Measurements from ENCODE around the gene CRYAA. TPM values are rescaled to one million over a fixed set of nuclear protein-coding genes. Genes with fewer than 3 reads are reported as not detected.
"Not testable (repeated sequence)": the region's sequence is repeated elsewhere in the genome, so short reads cannot be mapped to it uniquely, and the experiment has no call there.

The CRYAA gene
- total and polyA plus RNA-seq, 3 donors from 2014 or later = 0.31 TPM; not detected in 2

GRCh38 chr21:43162708-43163205 is 6.1 kb upstream of the CRYAA start:
- H3K27me3 ChIP-seq; DNase-seq; H3K4me3 ChIP-seq; H3K36me3 ChIP-seq (ENCODE audit: low read depth, missing control alignments); H3K4me1 ChIP-seq; H3K27ac ChIP-seq; intact Hi-C loops (cut with DNase I; ENCODE audit: low total_unique reads); H3K9me3 ChIP-seq: not testable (repeated sequence)
- no CpG with 5 or more reads among the region's 9 CpGs for WGBS, 2 donors

DNA sequence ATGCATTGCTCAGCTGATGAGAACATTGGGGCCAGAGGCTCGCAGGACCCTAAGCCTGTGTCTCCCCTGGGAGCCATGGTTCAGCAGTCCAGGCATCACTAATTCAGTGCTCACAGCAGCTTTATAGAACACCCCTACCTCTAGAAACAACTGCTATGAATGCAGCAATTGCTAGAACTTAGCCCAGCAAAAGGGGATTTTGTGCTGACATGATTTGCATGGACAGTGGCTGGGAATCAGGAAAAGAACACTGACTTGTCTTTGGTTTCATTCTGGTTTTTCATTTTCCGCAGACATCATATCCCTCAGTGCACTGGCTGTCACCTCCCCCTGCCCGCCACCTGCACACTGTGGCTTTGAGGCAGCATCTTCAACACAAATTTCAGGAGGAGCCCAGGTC is 4.0 kb upstream of the CRYAA start:
- H3K4me3 ChIP-seq; DNase-seq; H3K36me3 ChIP-seq (ENCODE audit: low read depth, missing control alignments); H3K9me3 ChIP-seq; H3K27me3 ChIP-seq; H3K27ac ChIP-seq; intact Hi-C loops (cut with DNase I; ENCODE audit: low total_unique reads); H3K4me1 ChIP-seq: not testable (repeated sequence)
- no CpG with 5 or more reads among the region's 3 CpGs for WGBS, 2 donors

GRCh38 chr21:43165734-43166133 is 3.1 kb upstream of the CRYAA start:
- DNase-seq; intact Hi-C loops (cut with DNase I; ENCODE audit: low total_unique reads); H3K36me3 ChIP-seq (ENCODE audit: low read depth, missing control alignments); H3K27ac ChIP-seq; H3K27me3 ChIP-seq; H3K4me1 ChIP-seq; H3K4me3 ChIP-seq; H3K9me3 ChIP-seq: not testable (repeated sequence)
- WGBS, 2 donors = no CpG with 5 or more reads among the region's 15 CpGs

- H3K27me3 ChIP-seq = not testable (repeated sequence)
Observed at GRCh38 chr21:43169230-43169886, 550 bp downstream of the CRYAA start.

GRCh38 chr21:43169891-43170290 is 1.1 kb downstream of the CRYAA start:
- H3K4me1 ChIP-seq; DNase-seq; H3K27ac ChIP-seq; H3K4me3 ChIP-seq; H3K27me3 ChIP-seq; intact Hi-C loops (cut with DNase I; ENCODE audit: low total_unique reads); H3K9me3 ChIP-seq; H3K36me3 ChIP-seq (ENCODE audit: low read depth, missing control alignments): not testable (repeated sequence)
- no CpG with 5 or more reads among the region's 10 CpGs for WGBS, 2 donors

More at GRCh38 chr21:43169230-43169886, 550 bp downstream of the CRYAA start:
- intact Hi-C loops (cut with DNase I; ENCODE audit: low total_unique reads); H3K4me3 ChIP-seq; DNase-seq; H3K9me3 ChIP-seq; H3K4me1 ChIP-seq; H3K36me3 ChIP-seq (ENCODE audit: low read depth, missing control alignments); H3K27ac ChIP-seq: not testable (repeated sequence)
- no CpG with 5 or more reads among the region's 23 CpGs for WGBS, 2 donors

DNA sequence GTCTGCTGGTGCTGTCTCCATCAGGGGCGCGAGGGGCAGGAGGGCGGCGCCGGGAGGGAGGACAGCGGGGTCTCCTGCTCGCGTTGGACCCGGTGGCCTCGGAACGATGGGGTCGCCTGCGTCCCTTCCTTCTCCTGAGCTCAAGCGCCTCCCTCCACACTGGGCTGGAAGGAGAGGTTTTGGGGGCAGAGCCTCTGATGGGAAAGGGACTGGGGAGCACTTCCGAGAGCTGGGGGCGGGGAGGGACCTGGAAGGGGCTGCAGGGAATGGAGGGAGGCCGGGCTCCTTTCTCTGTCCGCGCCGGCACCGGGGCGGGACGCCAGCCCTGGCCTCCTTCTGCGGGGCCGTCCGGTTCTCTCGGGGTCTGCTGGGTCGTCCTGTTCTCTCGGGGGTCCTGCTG is 4.0 kb downstream of the CRYAA start:
- H3K9me3 ChIP-seq; H3K36me3 ChIP-seq (ENCODE audit: low read depth, missing control alignments); H3K27me3 ChIP-seq; intact Hi-C loops (cut with DNase I; ENCODE audit: low total_unique reads); H3K4me1 ChIP-seq; DNase-seq; H3K27ac ChIP-seq; H3K4me3 ChIP-seq: not testable (repeated sequence)
- no CpG with 5 or more reads among the region's 29 CpGs for WGBS, 2 donors

- H3K27me3 ChIP-seq; intact Hi-C loops (cut with DNase I; ENCODE audit: low total_unique reads); H3K36me3 ChIP-seq (ENCODE audit: low read depth, missing control alignments); H3K4me1 ChIP-seq; H3K27ac ChIP-seq; H3K4me3 ChIP-seq; H3K9me3 ChIP-seq; DNase-seq: not testable (repeated sequence)
- WGBS, 2 donors = no CpG with 5 or more reads among the region's 18 CpGs
Observed at GRCh38 chr21:43173438-43173837, 4.6 kb downstream of the CRYAA start.

DNA sequence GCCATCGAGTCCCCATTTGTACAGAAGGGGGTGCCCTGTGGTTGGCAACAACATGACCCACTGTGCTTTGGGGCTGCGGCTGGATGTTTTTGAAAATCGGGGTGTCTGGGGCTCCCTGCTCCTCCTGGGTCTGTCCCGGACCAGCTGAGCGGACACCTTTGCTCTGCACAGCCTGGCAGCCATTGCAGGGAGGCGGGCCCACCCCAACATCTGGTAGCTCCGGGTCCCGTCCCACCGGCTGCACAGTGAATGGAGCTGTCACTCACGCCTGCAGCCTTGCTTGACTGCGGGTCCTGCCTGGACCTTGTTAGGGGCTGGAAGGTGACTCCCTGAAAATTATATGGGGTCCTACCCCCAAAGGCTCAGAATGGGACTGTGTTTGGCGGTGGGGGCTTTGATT is 5.1 kb downstream of the CRYAA start:
- H3K27me3 ChIP-seq = not testable (repeated sequence)

GRCh38 chr21:43174998-43175397 is 6.2 kb downstream of the CRYAA start:
- H3K4me1 ChIP-seq; H3K27ac ChIP-seq; DNase-seq; intact Hi-C loops (cut with DNase I; ENCODE audit: low total_unique reads); H3K27me3 ChIP-seq; H3K9me3 ChIP-seq; H3K4me3 ChIP-seq; H3K36me3 ChIP-seq (ENCODE audit: low read depth, missing control alignments): not testable (repeated sequence)
- whole genome bisulfite sequencing, 2 donors = no CpG with 5 or more reads among the region's 4 CpGs

More for the DNA sequence above, 5.1 kb downstream of the CRYAA start:
- H3K27ac ChIP-seq; H3K4me1 ChIP-seq; DNase-seq; H3K36me3 ChIP-seq (ENCODE audit: low read depth, missing control alignments); H3K9me3 ChIP-seq; intact Hi-C loops (cut with DNase I; ENCODE audit: low total_unique reads); H3K4me3 ChIP-seq: not testable (repeated sequence)
- WGBS, 2 donors = no CpG with 5 or more reads among the region's 12 CpGs

DNA sequence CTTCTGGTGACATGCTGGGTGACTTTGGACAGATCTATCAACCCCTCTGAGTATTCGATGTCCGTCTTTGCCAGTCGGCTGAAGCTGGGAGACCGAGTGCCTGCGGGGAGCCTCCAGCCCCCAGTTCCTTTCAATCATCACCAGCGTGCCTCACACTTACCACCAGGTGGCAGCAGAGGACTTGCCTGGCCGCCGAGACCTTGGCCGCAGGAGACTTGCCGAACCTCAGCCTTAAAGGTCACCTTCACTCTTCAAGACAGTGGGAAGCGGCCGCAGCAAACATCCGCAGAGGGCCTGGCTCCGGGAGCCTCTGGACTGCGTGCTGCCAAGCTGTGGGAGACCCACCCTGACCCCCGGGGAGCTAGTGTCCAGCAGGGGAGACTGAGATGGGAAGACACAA is 7.8 kb downstream of the CRYAA start:
- intact Hi-C loops (cut with DNase I; ENCODE audit: low total_unique reads); DNase-seq; H3K36me3 ChIP-seq (ENCODE audit: low read depth, missing control alignments); H3K4me3 ChIP-seq; H3K4me1 ChIP-seq; H3K27ac ChIP-seq; H3K9me3 ChIP-seq; H3K27me3 ChIP-seq: not testable (repeated sequence)
- WGBS, 2 donors = no CpG with 5 or more reads among the region's 16 CpGs

- DNase-seq; H3K36me3 ChIP-seq (ENCODE audit: low read depth, missing control alignments); H3K27ac ChIP-seq; H3K4me1 ChIP-seq; H3K9me3 ChIP-seq; H3K4me3 ChIP-seq; intact Hi-C loops (cut with DNase I; ENCODE audit: low total_unique reads); H3K27me3 ChIP-seq: not testable (repeated sequence)
- no CpG with 5 or more reads among the region's 20 CpGs for WGBS, 2 donors
Observed at GRCh38 chr21:43177043-43177906, 8.5 kb downstream of the CRYAA start.

DNA sequence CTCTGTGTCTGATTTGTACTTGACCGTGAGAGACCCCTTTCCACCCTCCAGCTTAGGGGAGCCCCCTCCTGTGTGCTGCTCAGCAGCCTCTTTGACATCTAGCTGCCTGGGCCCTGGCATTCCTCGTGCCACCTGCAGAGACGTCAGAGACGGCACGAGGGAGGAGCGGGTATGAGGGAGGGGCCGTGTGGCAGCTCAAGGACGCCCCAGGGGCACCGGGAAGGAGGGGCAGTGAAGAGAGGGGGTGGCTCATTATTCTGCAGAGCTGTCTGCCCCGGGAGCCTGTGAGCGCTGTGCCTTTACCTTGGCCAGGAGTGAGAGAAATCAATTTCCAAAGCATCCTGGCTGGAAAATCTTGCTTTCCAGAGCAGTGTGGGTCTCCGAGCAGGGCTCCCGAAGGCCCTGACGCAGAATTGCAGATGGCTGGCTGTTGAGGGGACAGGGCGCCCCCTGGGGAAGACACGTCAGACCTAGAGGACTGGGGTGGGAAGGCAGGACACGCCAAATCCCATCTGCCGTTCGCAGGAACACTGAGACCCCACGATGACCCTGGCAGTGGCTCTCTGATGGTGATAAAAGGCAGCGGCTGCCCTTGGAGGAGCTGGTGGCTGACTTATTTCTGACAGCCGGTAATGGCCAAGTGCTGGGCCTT is 9.5 kb downstream of the CRYAA start:
- WGBS, 2 donors = no CpG with 5 or more reads among the region's 22 CpGs
- H3K4me3 ChIP-seq; H3K9me3 ChIP-seq; H3K27me3 ChIP-seq; H3K27ac ChIP-seq; DNase-seq; intact Hi-C loops (cut with DNase I; ENCODE audit: low total_unique reads); H3K4me1 ChIP-seq; H3K36me3 ChIP-seq (ENCODE audit: low read depth, missing control alignments): not testable (repeated sequence)

Measured in testis (tissue), 3 donors.